Sigmoid colon (tissue), 4 donors: ENCODE measurements around the gene PRDM16.

ENCODE experiments used
- CTCF ChIP-seq, 4 experiments: fragments of 450-650 bp in 3 of 4; fragments of 200-600 bp in 1 of 4; IDR thresholded peaks; one replicate each; pipeline ENCODE4 v1.5.1; 2016 to 2019; ENCODE audit warnings: antibody characterized with exemption in 4 of 4, mild to moderate bottlenecking in 3 of 4, moderate library complexity in 2 of 4
- EP300 ChIP-seq, 4 donors: sonication (generic); formaldehyde crosslinking; IDR thresholded peaks; one replicate each; pipeline ENCODE4 v1.6.1; 2017; ENCODE audit warnings: antibody characterized with exemption in 4 of 4
- POLR2A ChIP-seq, 2 donors: fragments of 450-650 bp; IDR thresholded peaks; one replicate each; pipeline ENCODE4 v1.6.1; 2016; ENCODE audit warnings: antibody characterized with exemption in 2 of 2, mild to moderate bottlenecking in 2 of 2, moderate library complexity in 2 of 2

- no peak for TF ChIP-seq CTCF (IDR thresholded peaks at IDR 0.05)
- TF ChIP-seq POLR2A (IDR thresholded peaks at IDR 0.05), result no peak
- TF ChIP-seq EP300 (IDR thresholded peaks at IDR 0.05), result no peak
Observed at GRCh38 chr1:3429320-3429719, 360.3 kb downstream of the PRDM16 start.
